GM12891 (cell line): ENCODE results near the gene MARVELD2.
"Not testable (repeated sequence)": the region's sequence is repeated elsewhere in the genome, so short reads cannot be mapped to it uniquely, and the experiment has no call there.

Experiments
- DNase-seq: peaks from one replicate; pipeline ENCODE4 v3.0.0; 2011; ENCODE audit warnings: low spot score; ENCODE audit not compliant: insufficient read length
- FAIRE-seq: peaks from 2 replicates; lab custom pipeline; 2011; peaks lifted over from hg19 to GRCh38; lab: Jason Lieb, UNC
- PAX5 ChIP-seq: IDR thresholded peaks from 2 replicates; pipeline ENCODE4 v1.6.1; 2011; ENCODE audit warnings: low read length, moderate library complexity, mild to moderate bottlenecking; ENCODE audit not compliant: insufficient read depth, severe bottlenecking
- POLR2A ChIP-seq: IDR thresholded peaks from 2 replicates; pipeline ENCODE4 v1.6.1; 2011; ENCODE audit warnings: low read depth, low read length, control low read depth
- POLR2AphosphoS5 ChIP-seq: IDR thresholded peaks from 2 replicates; pipeline ENCODE4 v1.6.1; 2011; ENCODE audit warnings: low read depth, low read length, control low read depth
- POU2F2 ChIP-seq: IDR thresholded peaks from 2 replicates; pipeline ENCODE4 v1.6.1; 2011; ENCODE audit warnings: low read depth, mild to moderate bottlenecking, control low read depth, low read length, moderate library complexity
- SPI1 ChIP-seq: IDR thresholded peaks from 2 replicates; pipeline ENCODE4 v1.6.1; 2011; ENCODE audit warnings: low read depth, low read length, control low read depth
- TAF1 ChIP-seq: IDR thresholded peaks from 2 replicates; pipeline ENCODE4 v1.6.1; 2011; ENCODE audit warnings: low read depth, low read length, control low read depth

The MARVELD2 gene

GRCh38 chr5:69468631-69469030 is 53.7 kb downstream of the MARVELD2 start:
- FAIRE-seq = no peak

GRCh38 chr5:69471516-69471915 is 56.6 kb downstream of the MARVELD2 start:
- DNase-seq, FAIRE-seq: not testable (repeated sequence)

More at GRCh38 chr5:69468631-69469030, 53.7 kb downstream of the MARVELD2 start:
- peak; percentile 83 for TF ChIP-seq SPI1
- TF ChIP-seq POLR2AphosphoS5 = no peak
- no peak for DNase-seq

- not testable (repeated sequence) for DNase-seq, FAIRE-seq
Measured at GRCh38 chr5:69472535-69473143, 57.7 kb downstream of the MARVELD2 start.

GRCh38 chr5:69477170-69477569 is 62.3 kb downstream of the MARVELD2 start:
- FAIRE-seq = no peak

GRCh38 chr5:69478296-69478695 is 63.4 kb downstream of the MARVELD2 start:
- DNase-seq, FAIRE-seq: not testable (repeated sequence)

More at GRCh38 chr5:69477170-69477569, 62.3 kb downstream of the MARVELD2 start:
- DNase-seq = no peak
- TF ChIP-seq POLR2AphosphoS5 = no peak
- TF ChIP-seq POLR2A = no peak
- TF ChIP-seq TAF1 = no peak
- no peak for TF ChIP-seq SPI1
- no peak for TF ChIP-seq POU2F2

GRCh38 chr5:69484891-69485290 is 70.0 kb downstream of the MARVELD2 start:
- DNase-seq (no peak), FAIRE-seq (no peak)
- no peak for TF ChIP-seq TAF1
- TF ChIP-seq POLR2A = no peak
- no peak for TF ChIP-seq SPI1
- no peak for TF ChIP-seq POU2F2
- TF ChIP-seq PAX5 = no peak
- no peak for TF ChIP-seq POLR2AphosphoS5

GRCh38 chr5:69485471-69485870 is 70.6 kb downstream of the MARVELD2 start:
- TF ChIP-seq PAX5 (no peak), POLR2AphosphoS5 (no peak)
- DNase-seq (no peak), FAIRE-seq (no peak)

- no peak for FAIRE-seq
- no peak for TF ChIP-seq POLR2A
- TF ChIP-seq TAF1 = no peak
- TF ChIP-seq POU2F2 = no peak
- no peak for TF ChIP-seq PAX5
- TF ChIP-seq POLR2AphosphoS5 = no peak
- DNase-seq = no peak
Measured at GRCh38 chr5:69489246-69489645, 74.3 kb downstream of the MARVELD2 start.

GRCh38 chr5:69491027-69491426 is 76.1 kb downstream of the MARVELD2 start:
- FAIRE-seq = no peak
- DNase-seq = no peak
- TF ChIP-seq TAF1 (no peak), SPI1 (no peak), POU2F2 (no peak), POLR2A (no peak), POLR2AphosphoS5 (no peak), PAX5 (no peak)

GRCh38 chr5:69491838-69492390 is 77.0 kb downstream of the MARVELD2 start:
- no peak for DNase-seq
- TF ChIP-seq POLR2AphosphoS5 (no peak), TAF1 (no peak), SPI1 (no peak), PAX5 (no peak), POU2F2 (no peak), POLR2A (no peak)
- FAIRE-seq = no peak

- FAIRE-seq (peak; percentile 88), DNase-seq (peak; percentile 74)
- no peak for TF ChIP-seq POU2F2
- no peak for TF ChIP-seq TAF1
- no peak; the same call in 1 of the 2 replicates for TF ChIP-seq POLR2A
- TF ChIP-seq SPI1 = no peak; the same call in 1 of the 2 replicates
- TF ChIP-seq POLR2AphosphoS5 = no peak
- TF ChIP-seq PAX5 = no peak
Measured at GRCh38 chr5:69492391-69492922, 77.5 kb downstream of the MARVELD2 start, which contains the start of gene OCLN. OCLN (plus strand) TSS chr5:69492790; CDS start chr5:69504245, 11,455 bp downstream.
